Neural progenitor cell (in vitro differentiated cells): Measurements from ENCODE around the gene PIM2.

Experiments used
- CTCF ChIP-seq: fragments of 200-600 bp; sonication (generic); IDR thresholded peaks from 2 replicates; pipeline ENCODE4 v1.5.1; 2017; ENCODE audit warnings: antibody characterized with exemption, mild to moderate bottlenecking
- EZH2 ChIP-seq: fragments of 200-600 bp; sonication (generic); IDR thresholded peaks from 2 replicates; pipeline ENCODE4 v1.6.1; 2017; ENCODE audit warnings: antibody characterized with exemption, mild to moderate bottlenecking, moderate library complexity
- EZH2phosphoT487 ChIP-seq: fragments of 200-600 bp; sonication (generic); IDR thresholded peaks from 2 replicates; pipeline ENCODE4 v1.6.1; 2017; ENCODE audit warnings: antibody characterized with exemption

GRCh38 chrX:48924270-48924669, 5.4 kb upstream of the PIM2 start:
- TF ChIP-seq CTCF, result no peak
- TF ChIP-seq EZH2phosphoT487, result no peak
- TF ChIP-seq EZH2, result no peak
